ENCODE results near the gene KCTD12. TPM values are rescaled to one million over a fixed set of nuclear protein-coding genes. Genes with fewer than 3 reads are reported as not detected.

The KCTD12 gene
- total and polyA plus RNA-seq, 2 donors (not counting 3 experiments of a cell fraction or from before 2014, with no cell fraction given): 95.9 to 116 TPM

- dilution Hi-C loops (cut with MboI; ENCODE audit: extremely low pct_ligation_motif_present, low sequenced_read_pairs): no loop called here
- Histone ChIP-seq H3K79me2 (ENCODE audit: control insufficient read depth, insufficient read depth, low read length) (no peaks in the 10 kb centered on the region), H3K9ac (replicated peaks; ENCODE audit: extremely low read depth, insufficient read depth, low read length) (no peak overlapping the region), H3K9me3 (replicated peaks; ENCODE audit: control insufficient read depth, insufficient read depth, low read length) (no peaks in the 10 kb centered on the region), H3K27me3 (ENCODE audit: control insufficient read depth in 2 of 2, insufficient read depth in 2 of 2, low read length in 2 of 2) (no peaks in the 10 kb centered on the region), H2AFZ (ENCODE audit: low read depth, low read length) (no peak overlapping the region), H3K36me3 (ENCODE audit: control insufficient read depth in 2 of 2, extremely low read depth in 1 of 2, insufficient read depth in 2 of 2, low read length in 2 of 2) (no peaks in the 10 kb centered on the region), H4K20me1 (replicated peaks; ENCODE audit: control insufficient read depth, extremely low read depth, insufficient read depth, low read length) (no peaks in the 10 kb centered on the region), H3K4me2 (ENCODE audit: insufficient read depth, low read length) (no peak overlapping the region), H3K27ac (ENCODE audit: insufficient read depth, low read depth, low read length) (no peak overlapping the region), H3K4me1 (ENCODE audit: control insufficient read depth, extremely low read depth, insufficient read depth, low read length) (peaks cover 16% of the 10 kb centered on the region), H3K4me3 (replicated peaks in 1 of 3; ENCODE audit: insufficient read depth in 1 of 3, low read depth in 1 of 3, low read length in 3 of 3) (no peak overlapping the region), H3K9me1 (replicated peaks; ENCODE audit: control insufficient read depth, extremely low read depth, insufficient read depth, low read length) (no peaks in the 10 kb centered on the region)
- intact Hi-C loops (cut with micrococcal nuclease): no loop called here
- DNase-seq (ENCODE audit: low read depth, low spot score): no peak
- no TSS peak for BruUV-seq (replicated peaks)
- no peak for TF ChIP-seq POLR2A (IDR thresholded peaks at IDR 0.05; ENCODE audit: low read depth, low read length)
- no peak for TF ChIP-seq CTCF (IDR thresholded peaks at IDR 0.05; ENCODE audit: extremely low read depth in 1 of 2, insufficient read depth in 1 of 2, low read depth in 1 of 2, low read length in 2 of 2)
- TF ChIP-seq POLR2AphosphoS5 (IDR thresholded peaks at IDR 0.05; ENCODE audit: insufficient read depth, low read depth, low read length): no peak
- TF ChIP-seq MAX (IDR thresholded peaks at IDR 0.05; ENCODE audit: insufficient read depth, insufficient read length): no peak
- no peak for TF ChIP-seq MYC (IDR thresholded peaks at IDR 0.05; ENCODE audit: low read depth, low read length)
- no peak for TF ChIP-seq EZH2 (IDR thresholded peaks at IDR 0.05; ENCODE audit: borderline replicate concordance, low read depth, low read length, severe bottlenecking)
- TF ChIP-seq JUN (IDR thresholded peaks at IDR 0.05; ENCODE audit: borderline replicate concordance, insufficient read depth, insufficient read length, low read depth): no peak
- TF ChIP-seq FOS (IDR thresholded peaks at IDR 0.05; ENCODE audit: borderline replicate concordance, insufficient read depth, low read length): no peak
- no peak for TF ChIP-seq GATA2 (IDR thresholded peaks at IDR 0.05; ENCODE audit: insufficient read depth, insufficient read length, low read depth, low read length)
- FAIRE-seq: no peak
- ChIA-PET CTCF (no interaction called here), POLR2A (no interaction called here)
These were observed 25.5 kb downstream of the KCTD12 start for GRCh38 chr13:76860706-76861105.

Data from endothelial cell of umbilical vein (primary cell).